ENCODE results near the gene TALDO1.

GRCh38 chr11:787084-787675 is 39.9 kb downstream of the TALDO1 start:
- TF ChIP-seq EZH2phosphoT487 (IDR thresholded peaks at IDR 0.05; ENCODE audit: borderline replicate concordance, low read length) = no peak
- TF ChIP-seq, protein P1, sequence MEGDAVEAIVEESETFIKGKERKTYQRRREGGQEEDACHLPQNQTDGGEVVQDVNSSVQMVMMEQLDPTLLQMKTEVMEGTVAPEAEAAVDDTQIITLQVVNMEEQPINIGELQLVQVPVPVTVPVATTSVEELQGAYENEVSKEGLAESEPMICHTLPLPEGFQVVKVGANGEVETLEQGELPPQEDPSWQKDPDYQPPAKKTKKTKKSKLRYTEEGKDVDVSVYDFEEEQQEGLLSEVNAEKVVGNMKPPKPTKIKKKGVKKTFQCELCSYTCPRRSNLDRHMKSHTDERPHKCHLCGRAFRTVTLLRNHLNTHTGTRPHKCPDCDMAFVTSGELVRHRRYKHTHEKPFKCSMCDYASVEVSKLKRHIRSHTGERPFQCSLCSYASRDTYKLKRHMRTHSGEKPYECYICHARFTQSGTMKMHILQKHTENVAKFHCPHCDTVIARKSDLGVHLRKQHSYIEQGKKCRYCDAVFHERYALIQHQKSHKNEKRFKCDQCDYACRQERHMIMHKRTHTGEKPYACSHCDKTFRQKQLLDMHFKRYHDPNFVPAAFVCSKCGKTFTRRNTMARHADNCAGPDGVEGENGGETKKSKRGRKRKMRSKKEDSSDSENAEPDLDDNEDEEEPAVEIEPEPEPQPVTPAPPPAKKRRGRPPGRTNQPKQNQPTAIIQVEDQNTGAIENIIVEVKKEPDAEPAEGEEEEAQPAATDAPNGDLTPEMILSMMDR (IDR thresholded peaks at IDR 0.05; ENCODE audit: low read depth, low read length, poor library complexity, severe bottlenecking) = no peak

Measured in DOHH2 (cell line).